Left ventricle myocardium inferior (tissue), 1 donor: ENCODE data around the gene PDE6C. TPM values are rescaled to one million over a fixed set of nuclear protein-coding genes. Genes with fewer than 3 reads are reported as not detected.

Experiments
- DNase-seq: peaks from one replicate; pipeline ENCODE4 v3.0.0-alpha.2; 2020
- H3K27ac ChIP-seq: fragments of 200-600 bp; replicated peaks from 2 replicates; pipeline ENCODE4 v1.8.0; 2021
- H3K27me3 ChIP-seq: fragments of 200-600 bp; 2 replicates; pipeline ENCODE4 v1.8.0; 2021; ENCODE audit warnings: low read depth
- H3K36me3 ChIP-seq: fragments of 200-600 bp; 2 replicates; pipeline ENCODE4 v1.8.0; 2021
- H3K4me1 ChIP-seq: fragments of 200-600 bp; 2 replicates; pipeline ENCODE4 v1.8.0; 2021
- H3K4me3 ChIP-seq: fragments of 200-600 bp; 2 replicates; pipeline ENCODE4 v1.8.0; 2021; ENCODE audit warnings: mild to moderate bottlenecking, moderate library complexity
- H3K9me3 ChIP-seq: fragments of 200-600 bp; replicated peaks from 2 replicates; pipeline ENCODE4 v1.8.0; 2021
- intact Hi-C: fragments of 100-400 bp; cut with micrococcal nuclease; formaldehyde crosslinking; loops from one replicate; pipeline ENCODE4 v1.11.0; 2022
- total RNA-seq: library from RNA; stranded (reverse); fragmentation: NEBNext Ultra II Directional; extraction: Animal tissue kit (Norgen Biotek cat#: 25700); gene quantifications from one replicate; pipeline ENCODE4 v1.2.1, GENCODE V29; 2021
- TF ChIP-seq, protein P1 (sequence below): fragments of 200-600 bp; IDR thresholded peaks from 2 replicates; pipeline ENCODE4 v1.8.0; 2021; ENCODE audit warnings: antibody characterized with exemption, mild to moderate bottlenecking, borderline replicate concordance
- donor health status: DM: no; HTN: yes; CAD: no; lungs with severe emphysema.

Gene PDE6C
- total RNA-seq, 1 donor from 2014 or later: not detected

DNA sequence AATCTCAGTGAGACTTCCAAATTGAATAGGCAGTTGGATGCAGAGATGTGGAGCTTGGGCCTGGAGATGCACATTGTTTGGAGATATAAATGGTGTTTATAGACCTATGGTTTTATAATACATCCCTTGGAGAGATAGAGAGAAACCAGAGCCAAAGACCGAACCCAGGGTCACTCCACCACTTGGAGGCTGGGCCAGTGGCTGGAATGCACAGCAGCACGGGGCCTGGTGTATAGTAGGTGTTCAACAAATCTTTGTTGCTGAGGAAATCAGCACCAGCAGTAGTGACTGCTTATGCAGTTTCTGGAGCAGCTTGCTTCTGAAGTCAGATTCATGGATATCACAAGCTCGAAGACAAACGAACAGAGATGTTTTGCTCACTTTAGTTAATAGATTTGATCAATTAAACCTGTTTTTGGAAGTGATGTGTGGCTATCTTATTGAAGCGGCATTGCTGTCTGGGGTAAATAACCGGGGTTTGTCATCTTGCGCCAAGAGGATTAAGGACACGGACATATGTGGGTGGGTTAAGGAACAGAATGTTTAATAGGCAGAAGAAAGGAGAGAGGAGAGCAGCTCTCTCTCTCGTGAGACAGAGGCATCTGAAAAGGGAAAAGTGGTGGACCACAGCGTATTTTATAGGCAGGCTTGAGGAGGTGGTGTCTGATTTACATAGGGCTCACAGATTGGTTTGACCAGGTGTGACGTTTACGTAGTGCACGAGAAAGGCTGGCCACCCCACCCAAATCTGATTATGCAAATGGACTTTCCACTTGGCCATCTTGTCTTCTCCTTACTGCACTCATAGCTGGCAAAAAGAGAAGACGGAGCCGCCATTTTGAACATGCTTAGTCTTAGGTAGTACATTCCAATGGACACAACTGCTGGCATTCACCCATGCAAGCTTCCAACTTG is 22.4 kb upstream of the PDE6C start:
- no peak for DNase-seq
- Histone ChIP-seq H3K27me3 (peaks cover 8% of the 10 kb centered on the region), H3K36me3 (no peaks in the 10 kb centered on the region), H3K4me3 (no peak overlapping the region), H3K27ac (no peak overlapping the region), H3K4me1 (peaks cover 11% of the 10 kb centered on the region), H3K9me3 (no peaks in the 10 kb centered on the region)
- TF ChIP-seq, protein P1, sequence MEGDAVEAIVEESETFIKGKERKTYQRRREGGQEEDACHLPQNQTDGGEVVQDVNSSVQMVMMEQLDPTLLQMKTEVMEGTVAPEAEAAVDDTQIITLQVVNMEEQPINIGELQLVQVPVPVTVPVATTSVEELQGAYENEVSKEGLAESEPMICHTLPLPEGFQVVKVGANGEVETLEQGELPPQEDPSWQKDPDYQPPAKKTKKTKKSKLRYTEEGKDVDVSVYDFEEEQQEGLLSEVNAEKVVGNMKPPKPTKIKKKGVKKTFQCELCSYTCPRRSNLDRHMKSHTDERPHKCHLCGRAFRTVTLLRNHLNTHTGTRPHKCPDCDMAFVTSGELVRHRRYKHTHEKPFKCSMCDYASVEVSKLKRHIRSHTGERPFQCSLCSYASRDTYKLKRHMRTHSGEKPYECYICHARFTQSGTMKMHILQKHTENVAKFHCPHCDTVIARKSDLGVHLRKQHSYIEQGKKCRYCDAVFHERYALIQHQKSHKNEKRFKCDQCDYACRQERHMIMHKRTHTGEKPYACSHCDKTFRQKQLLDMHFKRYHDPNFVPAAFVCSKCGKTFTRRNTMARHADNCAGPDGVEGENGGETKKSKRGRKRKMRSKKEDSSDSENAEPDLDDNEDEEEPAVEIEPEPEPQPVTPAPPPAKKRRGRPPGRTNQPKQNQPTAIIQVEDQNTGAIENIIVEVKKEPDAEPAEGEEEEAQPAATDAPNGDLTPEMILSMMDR: no peak
- intact Hi-C loops: no loop called here

DNA sequence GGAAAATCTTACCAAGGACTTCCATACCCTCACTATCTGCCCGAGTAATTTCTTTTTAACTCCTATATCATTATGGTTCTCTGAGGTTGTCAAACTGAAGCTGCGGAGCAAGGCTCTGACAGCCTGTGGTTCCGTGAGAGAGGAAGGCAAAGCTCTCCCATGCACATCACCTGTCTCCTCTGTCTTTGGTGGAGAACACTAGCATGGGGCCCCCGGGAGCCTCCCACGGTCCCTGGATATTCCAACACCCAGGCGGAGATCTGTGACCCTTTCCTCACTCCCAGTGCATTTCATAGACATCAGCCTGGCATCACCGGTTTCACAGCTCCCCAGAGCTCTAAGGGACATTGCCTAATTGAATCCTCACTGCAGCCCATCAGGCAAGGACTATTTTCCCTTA is 21.7 kb upstream of the PDE6C start:
- Histone ChIP-seq H3K4me1 (peaks cover 11% of the 10 kb centered on the region), H3K36me3 (no peaks in the 10 kb centered on the region), H3K27me3 (peaks cover 8% of the 10 kb centered on the region), H3K27ac (no peak overlapping the region), H3K9me3 (no peaks in the 10 kb centered on the region), H3K4me3 (no peak overlapping the region)
- no peak for DNase-seq
- TF ChIP-seq, protein P1: no peak
- intact Hi-C loops: no loop called here

DNA sequence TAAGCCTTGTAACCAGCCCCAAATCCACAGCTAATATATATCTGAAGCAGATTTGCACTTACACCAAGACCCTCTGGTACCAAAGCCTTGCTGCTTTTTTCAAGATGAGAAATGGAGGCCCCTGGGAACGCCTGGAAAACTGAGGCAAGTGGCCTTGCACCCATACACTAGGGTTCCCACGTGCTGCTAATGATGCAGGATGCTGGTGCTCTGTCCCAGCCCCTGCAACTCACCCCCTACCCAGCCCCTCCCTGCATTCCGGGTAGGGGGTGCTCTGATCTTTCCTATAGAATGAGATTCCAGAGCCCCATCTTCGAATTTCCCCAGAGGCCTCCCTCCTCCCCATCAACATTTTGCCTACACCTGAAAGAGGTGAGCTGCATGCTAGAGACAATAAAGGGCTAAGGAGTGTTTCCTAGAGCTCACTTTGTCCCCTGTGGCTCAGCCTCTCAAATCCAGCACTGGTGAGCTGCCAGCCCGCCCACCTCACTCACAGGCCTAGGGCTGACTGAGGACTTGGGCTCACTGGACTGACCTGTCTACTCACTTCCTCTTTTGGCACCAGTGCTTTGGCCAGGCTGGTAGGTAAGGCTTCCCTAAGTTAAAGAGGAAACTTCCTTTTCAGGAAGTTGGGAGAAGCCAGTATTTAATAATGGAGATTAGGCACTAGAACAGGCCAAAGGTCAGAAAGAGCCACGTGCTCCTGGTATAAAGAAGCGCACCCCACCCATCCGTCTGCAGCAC is 21.1 kb upstream of the PDE6C start:
- intact Hi-C loops: no loop called here

DNA sequence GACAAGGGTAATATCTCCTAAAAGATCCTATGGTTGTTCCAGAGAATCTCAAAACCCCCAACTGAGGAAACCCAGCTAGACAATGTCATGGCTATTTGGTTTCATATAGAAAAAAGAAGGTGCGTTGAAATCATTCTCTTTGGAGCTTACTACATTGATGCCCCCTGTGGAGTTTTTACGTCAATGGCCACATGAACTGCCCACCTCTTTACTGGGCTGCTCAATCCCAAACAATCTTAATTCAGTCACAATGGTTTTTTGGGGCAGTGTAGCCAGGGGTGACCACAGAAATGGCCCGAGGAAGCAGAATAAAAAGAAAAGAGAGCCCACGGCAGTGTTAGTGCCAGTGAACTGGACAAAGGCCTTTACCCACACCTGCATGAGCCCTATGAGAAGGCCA is 19.1 kb upstream of the PDE6C start:
- Histone ChIP-seq H3K9me3 (no peaks in the 10 kb centered on the region), H3K27me3 (peaks cover 8% of the 10 kb centered on the region), H3K27ac (no peak overlapping the region), H3K4me3 (no peak overlapping the region), H3K36me3 (no peaks in the 10 kb centered on the region), H3K4me1 (peaks cover 11% of the 10 kb centered on the region)
- TF ChIP-seq, protein P1: no peak
- intact Hi-C loops: no loop called here
- DNase-seq: no peak

More for the DNA sequence above, 21.1 kb upstream of the PDE6C start:
- no peak overlapping the region for H3K4me3 ChIP-seq
- H3K4me1 ChIP-seq: peaks cover 11% of the 10 kb centered on the region
- no peaks in the 10 kb centered on the region for H3K9me3 ChIP-seq
- no peaks in the 10 kb centered on the region for H3K36me3 ChIP-seq
- H3K27me3 ChIP-seq: peaks cover 8% of the 10 kb centered on the region
- H3K27ac ChIP-seq: peak overlapping the region; percentile 19
- TF ChIP-seq, protein P1: no peak
- DNase-seq: no peak

DNA sequence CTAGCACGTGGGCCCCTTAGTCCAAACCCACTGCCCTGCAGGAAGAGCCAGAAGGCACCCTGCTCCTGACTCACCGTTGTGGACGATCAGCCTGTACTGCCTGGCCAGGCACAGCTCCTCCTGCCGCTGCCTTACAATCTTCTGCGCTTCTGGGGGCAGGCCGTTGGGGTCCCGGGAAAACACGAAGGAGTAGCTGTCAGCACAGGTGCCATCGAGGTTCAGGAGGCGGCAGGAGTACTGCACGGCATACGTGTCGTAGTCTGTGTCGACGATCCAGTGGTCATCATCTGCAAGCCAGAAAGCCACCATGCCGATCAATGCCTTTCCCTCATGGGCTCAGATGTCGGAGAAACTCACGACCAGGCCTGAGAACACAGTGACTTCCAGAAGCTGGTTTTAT is 18.6 kb upstream of the PDE6C start:
- TF ChIP-seq, protein P1: no peak
- Histone ChIP-seq H3K9me3 (no peaks in the 10 kb centered on the region), H3K27ac (no peak overlapping the region), H3K27me3 (peaks cover 4% of the 10 kb centered on the region), H3K4me3 (no peak overlapping the region), H3K4me1 (peaks cover 11% of the 10 kb centered on the region), H3K36me3 (no peaks in the 10 kb centered on the region)
- no peak for DNase-seq
- intact Hi-C loops: no loop called here
